Transverse colon (tissue), 4 donors: ENCODE data around the gene NR3C2. TPM values are rescaled to one million over a fixed set of nuclear protein-coding genes. Genes with fewer than 3 reads are reported as not detected.
A peak's percentile ranks its signal among the peaks of the same experiment; 100 is the strongest.

Experiments
- DNase-seq: peaks from one replicate; pipeline ENCODE4 v3.0.0-alpha.2; 2019
- H3K27ac ChIP-seq, 4 donors: fragments of 200-600 bp; sonication (generic); 2 replicates each; pipeline ENCODE4 v1.5.1; 2016 to 2018; ENCODE audit warnings: inconsistent platforms in 4 of 4
- H3K27me3 ChIP-seq: fragments of 200-600 bp; sonication (generic); 2 replicates; pipeline ENCODE4 v1.5.1; 2017; ENCODE audit warnings: inconsistent platforms
- H3K36me3 ChIP-seq, 4 donors: fragments of 200-600 bp; sonication (generic); 2 replicates each; pipeline ENCODE4 v1.5.1; 2017 to 2019; ENCODE audit warnings: inconsistent platforms in 4 of 4
- H3K4me1 ChIP-seq, 4 donors: fragments of 200-600 bp; sonication (generic); 2 replicates each; pipeline ENCODE4 v1.5.1; 2017 to 2020; ENCODE audit warnings: inconsistent platforms in 4 of 4
- H3K4me3 ChIP-seq, 4 donors: fragments of 200-600 bp; sonication (generic); 1 replicate in 1 of 4; 2 replicates in 3 of 4; pipeline versions ENCODE4 v1.5.1 to v1.6.1; 2017 to 2019; ENCODE audit warnings: inconsistent platforms in 4 of 4
- H3K9me3 ChIP-seq, 2 donors: fragments of 200-600 bp; sonication (generic); 2 replicates each; pipeline ENCODE4 v1.5.1; 2017 to 2019; ENCODE audit warnings: inconsistent platforms in 2 of 2
- CTCF ChIP-seq, 5 experiments: fragments of 200-600 bp in 3 of 5; fragments of 450-650 bp in 2 of 5; sonication (generic) in 3 of 5; IDR thresholded peaks; 1 replicate in 2 of 5; 2 replicates in 3 of 5; pipeline ENCODE4 v1.5.1; 2016 to 2017; ENCODE audit warnings: antibody characterized with exemption in 5 of 5, inconsistent platforms in 3 of 5, mild to moderate bottlenecking in 2 of 5, moderate library complexity in 1 of 5
- EP300 ChIP-seq: sonication (generic); formaldehyde crosslinking; IDR thresholded peaks from one replicate; pipeline ENCODE4 v1.6.1; 2017; ENCODE audit warnings: antibody characterized with exemption, low read depth
- POLR2A ChIP-seq: fragments of 450-650 bp; IDR thresholded peaks from one replicate; pipeline ENCODE4 v1.6.1; 2016; ENCODE audit warnings: antibody characterized with exemption, mild to moderate bottlenecking, moderate library complexity
- POLR2AphosphoS5 ChIP-seq, 3 donors: sonication (generic); formaldehyde crosslinking; IDR thresholded peaks; one replicate each; pipeline ENCODE4 v1.6.1; 2016; ENCODE audit warnings: antibody characterized with exemption in 3 of 3
- WGBS, 2 donors: methylation state at CpG; one replicate each; pipeline ENCODE4 v1.1.5; 2018; ENCODE audit warnings: low coverage in 1 of 2; 5-methylcytosine and 5-hydroxymethylcytosine counted together
- in situ Hi-C, 4 donors: fragments of 200-750 bp; cut with MboI; loops; one replicate each; pipeline versions ENCODE4 v1.15.0 to v1.15.1; 2017; ENCODE audit warnings: low sequenced_read_pairs in 3 of 4, low pct_ligation_motif_present in 1 of 4, low pct_unique_long_range_greater_than_20kb in 1 of 4
- intact Hi-C: fragments of 100-400 bp; cut with DNase I; formaldehyde crosslinking; loops from one replicate; pipeline ENCODE4 v1.15.1; 2023; ENCODE audit warnings: low total_unique reads
- total RNA-seq, 4 donors: library from RNA; depleted of rRNA; stranded (reverse); fragments of >200 nt; gene quantifications; one replicate each; pipeline ENCODE4 v1.1.0, GENCODE V29; 2016

NR3C2 gene
- total RNA-seq, 4 donors from 2014 or later = 55.5 to 147 (median 125) TPM

GRCh38 chr4:148205476-148205875, 236.7 kb downstream of the NR3C2 start:
- intact Hi-C loops (no loop called here), in situ Hi-C loops (no loop called here)
- WGBS, 2 donors = 85 to 89% methylated on average over 3 of the region's 3 CpGs
- Histone ChIP-seq H3K27me3 (no peaks in the 10 kb centered on the region), H3K4me1 (peaks cover 7 to 23% (median 9%) of the 10 kb centered on the region in 4 donors), H3K27ac (no peak overlapping the region), H3K9me3 (no peaks in the 10 kb centered on the region), H3K4me3 (no peak overlapping the region), H3K36me3 (no peaks in the 10 kb centered on the region)
- TF ChIP-seq POLR2A (no peak), POLR2AphosphoS5 (IDR thresholded peaks at IDR 0.05) (no peak), EP300 (no peak), CTCF (IDR thresholded peaks at IDR 0.05) (no peak)
- DNase-seq = no peak

- no peak for TF ChIP-seq POLR2A
- no peak for TF ChIP-seq POLR2AphosphoS5 (IDR thresholded peaks at IDR 0.05)
- no peak for TF ChIP-seq EP300
- no peak for TF ChIP-seq CTCF (IDR thresholded peaks at IDR 0.05)
- in situ Hi-C loops (no loop called here), intact Hi-C loops (no loop called here)
- Histone ChIP-seq H3K4me1 (peaks cover 7 to 23% (median 9%) of the 10 kb centered on the region in 4 donors), H3K36me3 (no peaks in the 10 kb centered on the region), H3K27me3 (no peaks in the 10 kb centered on the region), H3K4me3 (no peak overlapping the region), H3K9me3 (no peaks in the 10 kb centered on the region), H3K27ac (no peak overlapping the region)
- DNase-seq = no peak
- 93 to 100% methylated on average over 1 of the region's 1 CpG for WGBS, 2 donors
Observed at GRCh38 chr4:148204892-148205291, 237.3 kb downstream of the NR3C2 start.

GRCh38 chr4:148204171-148204570, 238.0 kb downstream of the NR3C2 start:
- in situ Hi-C loops (no loop called here), intact Hi-C loops (no loop called here)
- Histone ChIP-seq H3K9me3 (no peaks in the 10 kb centered on the region), H3K27me3 (no peaks in the 10 kb centered on the region), H3K4me3 (no peak overlapping the region), H3K36me3 (no peaks in the 10 kb centered on the region), H3K27ac (no peak overlapping the region), H3K4me1 (peaks cover 7 to 23% (median 9%) of the 10 kb centered on the region in 4 donors)
- TF ChIP-seq EP300 (no peak), POLR2AphosphoS5 (IDR thresholded peaks at IDR 0.05) (no peak), CTCF (IDR thresholded peaks at IDR 0.05) (no peak), POLR2A (no peak)
- 66 to 81% methylated on average over 2 to 3 of the region's 3 CpGs for WGBS, 2 donors
- no peak for DNase-seq

- no peak for DNase-seq
- intact Hi-C loops = no loop called here
Observed at GRCh38 chr4:148203056-148203898, 238.9 kb downstream of the NR3C2 start.

More at GRCh38 chr4:148203056-148203898, 238.9 kb downstream of the NR3C2 start:
- WGBS, 2 donors = 39 to 47% methylated on average over 11 to 14 of the region's 14 CpGs
- peak overlapping the region in 1 of 4 donors; percentile 11 for H3K27ac ChIP-seq
- in situ Hi-C loops = no loop called here
- H3K9me3 ChIP-seq = no peaks in the 10 kb centered on the region
- H3K36me3 ChIP-seq = no peaks in the 10 kb centered on the region
- peaks cover 7 to 23% (median 9%) of the 10 kb centered on the region in 4 donors for H3K4me1 ChIP-seq
- H3K27me3 ChIP-seq = no peaks in the 10 kb centered on the region
- H3K4me3 ChIP-seq = no peak overlapping the region
- no peak for TF ChIP-seq POLR2AphosphoS5 (IDR thresholded peaks at IDR 0.05)
